GM21390 (cell line): Measurements from ENCODE around the gene ZNF132.
A peak's percentile ranks its signal among the peaks of the same experiment; 100 is the strongest.
"Not testable (repeated sequence)": the region's sequence is repeated elsewhere in the genome, so short reads cannot be mapped to it uniquely, and the experiment has no call there.

ENCODE experiments used
- ATAC-seq: cut with Tn5 transposase; IDR thresholded peaks from one replicate; pipeline ENCODE4 v1.9.1; 2021; ENCODE audit not compliant: unreplicated experiment

ZNF132 gene

GRCh38 chr19:58439576-58440554, at the start of gene ZNF132:
Gene ZNF132 (minus strand): TSS chr19:58440153. CDS start chr19:58439821, 332 bp downstream.
- peak; percentile 93 for ATAC-seq

GRCh38 chr19:58484349-58484748, 44.4 kb upstream of the ZNF132 start:
- ATAC-seq = not testable (repeated sequence)

GRCh38 chr19:58483776-58484175, 43.8 kb upstream of the ZNF132 start:
- ATAC-seq = no peak

GRCh38 chr19:58482372-58482771, 42.4 kb upstream of the ZNF132 start:
- no peak for ATAC-seq

GRCh38 chr19:58480831-58481230, 40.9 kb upstream of the ZNF132 start:
- no peak for ATAC-seq

- ATAC-seq = no peak
These were observed 40.5 kb upstream of the ZNF132 start for GRCh38 chr19:58480481-58480830.

GRCh38 chr19:58479736-58480480, 40.0 kb upstream of the ZNF132 start:
- no peak for ATAC-seq

- no peak for ATAC-seq
These were observed 39.4 kb upstream of the ZNF132 start for GRCh38 chr19:58479303-58479702.

GRCh38 chr19:58477871-58478270, 37.9 kb upstream of the ZNF132 start:
- ATAC-seq = no peak

- ATAC-seq = no peak
These were observed 37.2 kb upstream of the ZNF132 start for GRCh38 chr19:58477130-58477529.

- no peak for ATAC-seq
These were observed 36.6 kb upstream of the ZNF132 start for GRCh38 chr19:58476498-58477015.

- ATAC-seq = peak; percentile 78
These were observed 36.0 kb upstream of the ZNF132 start, which contains the start of gene ZNF446 for GRCh38 chr19:58475714-58476497. Gene ZNF446 (plus strand): TSS chr19:58476352. CDS start chr19:58477219, 867 bp downstream.

- ATAC-seq = peak; percentile 5
These were observed 35.2 kb upstream of the ZNF132 start for GRCh38 chr19:58474997-58475713.

GRCh38 chr19:58474291-58474996, 34.5 kb upstream of the ZNF132 start:
- ATAC-seq = no peak

- no peak for ATAC-seq
These were observed 33.8 kb upstream of the ZNF132 start for GRCh38 chr19:58473775-58474174.

- ATAC-seq = no peak
These were observed 31.8 kb upstream of the ZNF132 start for GRCh38 chr19:58471736-58472135.

- not testable (repeated sequence) for ATAC-seq
These were observed 31.0 kb upstream of the ZNF132 start for GRCh38 chr19:58470837-58471543.

GRCh38 chr19:58469241-58470013, 29.5 kb upstream of the ZNF132 start:
- no peak for ATAC-seq
